ENCODE measurements around the gene SLC7A6.
A peak's percentile ranks its signal among the peaks of the same experiment; 100 is the strongest.

DNA sequence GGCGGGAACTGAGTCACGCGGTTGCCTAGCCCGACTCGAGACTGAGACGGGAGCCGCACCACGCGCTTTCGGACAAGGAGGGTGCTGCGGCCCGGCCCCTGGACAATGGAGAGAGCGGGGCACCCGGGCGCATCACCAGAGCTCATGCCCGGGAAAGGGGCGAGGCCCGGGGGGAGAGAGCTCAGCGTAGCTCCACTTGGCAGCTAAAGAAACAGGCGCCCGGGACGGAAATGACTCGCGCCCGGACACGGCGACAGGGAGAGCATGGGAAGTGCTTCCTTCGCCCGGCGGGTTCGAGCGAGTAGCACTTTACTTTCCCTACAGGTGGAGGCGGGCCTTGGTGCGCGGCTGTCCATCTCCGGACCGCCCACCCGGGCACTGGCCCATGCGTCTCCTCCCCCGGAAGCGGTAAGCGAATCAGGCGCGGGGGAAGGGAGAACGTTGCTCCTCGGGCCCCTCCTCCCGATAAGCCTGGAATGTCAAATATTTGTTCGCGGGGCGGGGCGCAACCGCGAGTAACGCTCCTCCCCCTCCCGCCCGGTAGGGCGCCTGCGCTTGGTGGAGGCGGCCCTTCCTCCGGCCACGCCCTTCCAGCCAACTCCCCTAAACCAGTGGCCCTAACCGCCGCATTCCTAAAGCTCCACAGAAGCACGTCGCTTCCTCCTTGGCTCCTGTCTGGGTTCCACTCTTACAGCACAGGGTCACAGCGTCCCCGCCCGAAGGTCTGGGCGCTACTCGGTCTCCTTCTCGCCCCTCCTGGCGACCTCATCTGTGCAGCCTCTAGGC lies 26.9 kb upstream of the SLC7A6 start:
- no peak for TF ChIP-seq SIN3A (IDR thresholded peaks at IDR 0.05; ENCODE audit: low read depth)
- TF ChIP-seq POLR2AphosphoS5 (IDR thresholded peaks at IDR 0.05; ENCODE audit: low read depth, low read length): peak; percentile 99
- TF ChIP-seq, protein P1, sequence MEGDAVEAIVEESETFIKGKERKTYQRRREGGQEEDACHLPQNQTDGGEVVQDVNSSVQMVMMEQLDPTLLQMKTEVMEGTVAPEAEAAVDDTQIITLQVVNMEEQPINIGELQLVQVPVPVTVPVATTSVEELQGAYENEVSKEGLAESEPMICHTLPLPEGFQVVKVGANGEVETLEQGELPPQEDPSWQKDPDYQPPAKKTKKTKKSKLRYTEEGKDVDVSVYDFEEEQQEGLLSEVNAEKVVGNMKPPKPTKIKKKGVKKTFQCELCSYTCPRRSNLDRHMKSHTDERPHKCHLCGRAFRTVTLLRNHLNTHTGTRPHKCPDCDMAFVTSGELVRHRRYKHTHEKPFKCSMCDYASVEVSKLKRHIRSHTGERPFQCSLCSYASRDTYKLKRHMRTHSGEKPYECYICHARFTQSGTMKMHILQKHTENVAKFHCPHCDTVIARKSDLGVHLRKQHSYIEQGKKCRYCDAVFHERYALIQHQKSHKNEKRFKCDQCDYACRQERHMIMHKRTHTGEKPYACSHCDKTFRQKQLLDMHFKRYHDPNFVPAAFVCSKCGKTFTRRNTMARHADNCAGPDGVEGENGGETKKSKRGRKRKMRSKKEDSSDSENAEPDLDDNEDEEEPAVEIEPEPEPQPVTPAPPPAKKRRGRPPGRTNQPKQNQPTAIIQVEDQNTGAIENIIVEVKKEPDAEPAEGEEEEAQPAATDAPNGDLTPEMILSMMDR (IDR thresholded peaks at IDR 0.05 in 2 of 3, conservative IDR thresholded peaks at IDR 0.05 in 1 of 3; ENCODE audit: borderline replicate concordance in 1 of 3, insufficient read depth in 1 of 3, low read depth in 2 of 3, low read length in 2 of 3): no peak
- peak; percentile 94 for TF ChIP-seq POLR2A (IDR thresholded peaks at IDR 0.05; ENCODE audit: borderline replicate concordance, extremely low read depth, insufficient read depth, insufficient read length)
- no peak for TF ChIP-seq SRF (IDR thresholded peaks at IDR 0.05; ENCODE audit: low read depth)

Measured in HCT116 (cell line).